ENCODE measurements around the gene HELB.
"Not testable (repeated sequence)": the region's sequence is repeated elsewhere in the genome, so short reads cannot be mapped to it uniquely, and the experiment has no call there.

HELB gene

GRCh38 chr12:66303316-66303804 lies 1.1 kb downstream of the HELB start:
- DNase-seq (ENCODE audit: low read depth) = not testable (repeated sequence)

GRCh38 chr12:66304296-66304900 lies 2.1 kb downstream of the HELB start:
- no peak for DNase-seq (ENCODE audit: low read depth)

GRCh38 chr12:66309606-66310005 lies 7.3 kb downstream of the HELB start:
- no peak for DNase-seq (ENCODE audit: low read depth)

- no peak for DNase-seq (ENCODE audit: low read depth)
These were observed 9.9 kb downstream of the HELB start for GRCh38 chr12:66312189-66312588.

GRCh38 chr12:66314278-66314677 lies 12.0 kb downstream of the HELB start:
- DNase-seq (ENCODE audit: low read depth) = no peak

- DNase-seq (ENCODE audit: low read depth) = no peak
These were observed 17.1 kb downstream of the HELB start for GRCh38 chr12:66319266-66319954.

GRCh38 chr12:66320996-66321395 lies 18.7 kb downstream of the HELB start:
- no peak for DNase-seq (ENCODE audit: low read depth)

- DNase-seq (ENCODE audit: low read depth) = no peak
These were observed 19.1 kb downstream of the HELB start for GRCh38 chr12:66321435-66321834.

- DNase-seq (ENCODE audit: low read depth) = no peak
These were observed 20.7 kb downstream of the HELB start for GRCh38 chr12:66323017-66323416.

- DNase-seq (ENCODE audit: low read depth) = no peak
These were observed 27.6 kb downstream of the HELB start for GRCh38 chr12:66329941-66330340.

- no peak for DNase-seq (ENCODE audit: low read depth)
These were observed 28.7 kb downstream of the HELB start for GRCh38 chr12:66331016-66331415.

GRCh38 chr12:66331814-66332213 lies 29.5 kb downstream of the HELB start:
- no peak for DNase-seq (ENCODE audit: low read depth)

GRCh38 chr12:66335746-66336145 lies 33.5 kb downstream of the HELB start:
- DNase-seq (ENCODE audit: low read depth) = no peak

- DNase-seq (ENCODE audit: low read depth) = no peak
These were observed 35.2 kb downstream of the HELB start for GRCh38 chr12:66337381-66338010.

- no peak for DNase-seq (ENCODE audit: low read depth)
These were observed 37.8 kb downstream of the HELB start for GRCh38 chr12:66340131-66340530.

GRCh38 chr12:66341126-66341525 lies 38.8 kb downstream of the HELB start:
- no peak for DNase-seq (ENCODE audit: low read depth)

- DNase-seq (ENCODE audit: low read depth) = no peak
These were observed 42.9 kb downstream of the HELB start for GRCh38 chr12:66345212-66345611.

GRCh38 chr12:66345956-66346355 lies 43.7 kb downstream of the HELB start:
- DNase-seq (ENCODE audit: low read depth) = no peak

GRCh38 chr12:66351301-66351700 lies 49.0 kb downstream of the HELB start:
- no peak for DNase-seq (ENCODE audit: low read depth)

GRCh38 chr12:66352197-66352596 lies 49.9 kb downstream of the HELB start:
- DNase-seq (ENCODE audit: low read depth) = no peak

GRCh38 chr12:66352899-66353298 lies 50.6 kb downstream of the HELB start:
- DNase-seq (ENCODE audit: low read depth) = no peak

GRCh38 chr12:66354291-66354690 lies 52.0 kb downstream of the HELB start:
- no peak for DNase-seq (ENCODE audit: low read depth)

GRCh38 chr12:66359300-66359699 lies 57.0 kb downstream of the HELB start:
- DNase-seq (ENCODE audit: low read depth) = no peak

Data from stimulated activated CD8-positive, alpha-beta memory T cell treated with anti-CD3 and anti-CD28 coated beads, Interleukin-12 subunit alpha, Interleukin-12 subunit beta, amount 100 ng/mL, for 4 hours (primary cell).